ENCODE results near the gene ACOT7. TPM values are rescaled to one million over a fixed set of nuclear protein-coding genes. Genes with fewer than 3 reads are reported as not detected.

The ACOT7 gene
- total RNA-seq, 1 donor from 2014 or later = 175 TPM

GRCh38 chr1:6243993-6244392 is 149.6 kb downstream of the ACOT7 start, which contains the start of gene HES3:
TSS of gene HES3 (plus strand) at chr1:6244179. CDS start at chr1:6244366, 187 bp downstream.
- Mint-ChIP-seq H3K4me3 (ENCODE audit: unreplicated experiment) (peak within 1 kb of the TSS; percentile 59), H3K27me3 (ENCODE audit: unreplicated experiment) (peaks cover 18% of the 10 kb centered on the region), H3K4me1 (ENCODE audit: low read depth, unreplicated experiment) (peaks cover 8% of the 10 kb centered on the region), H3K27ac (ENCODE audit: unreplicated experiment) (peak within 1 kb of the TSS; percentile 43), H3K9me3 (ENCODE audit: unreplicated experiment) (peaks cover 14% of the 10 kb centered on the region), H3K36me3 (ENCODE audit: unreplicated experiment) (no peaks in the 10 kb centered on the region)
- DNase-seq = no peak
- TF ChIP-seq CTCF (IDR thresholded peaks at IDR 0.05; ENCODE audit: partially characterized antibody, unreplicated experiment) = no peak

GRCh38 chr1:6243053-6243834 is 150.3 kb downstream of the ACOT7 start:
- Mint-ChIP-seq H3K36me3 (ENCODE audit: unreplicated experiment) (no peaks in the 10 kb centered on the region), H3K4me1 (ENCODE audit: low read depth, unreplicated experiment) (peaks cover 8% of the 10 kb centered on the region), H3K27ac (ENCODE audit: unreplicated experiment) (no peak overlapping the region), H3K9me3 (ENCODE audit: unreplicated experiment) (peaks cover 11% of the 10 kb centered on the region), H3K27me3 (ENCODE audit: unreplicated experiment) (peaks cover 15% of the 10 kb centered on the region), H3K4me3 (ENCODE audit: unreplicated experiment) (no peak overlapping the region)
- TF ChIP-seq CTCF (IDR thresholded peaks at IDR 0.05; ENCODE audit: partially characterized antibody, unreplicated experiment) = no peak
- no peak for DNase-seq

- peaks cover 13% of the 10 kb centered on the region for H3K9me3 Mint-ChIP-seq (ENCODE audit: unreplicated experiment)
- no peak for DNase-seq
- H3K27me3 Mint-ChIP-seq (ENCODE audit: unreplicated experiment) = peaks cover 14% of the 10 kb centered on the region
- peaks cover 8% of the 10 kb centered on the region for H3K4me1 Mint-ChIP-seq (ENCODE audit: low read depth, unreplicated experiment)
- no peak for TF ChIP-seq CTCF (IDR thresholded peaks at IDR 0.05; ENCODE audit: partially characterized antibody, unreplicated experiment)
- no peaks in the 10 kb centered on the region for H3K36me3 Mint-ChIP-seq (ENCODE audit: unreplicated experiment)
- H3K4me3 Mint-ChIP-seq (ENCODE audit: unreplicated experiment) = peak overlapping the region; percentile 81
- no peak overlapping the region for H3K27ac Mint-ChIP-seq (ENCODE audit: unreplicated experiment)
These were observed 151.5 kb downstream of the ACOT7 start for GRCh38 chr1:6241887-6242740.

GRCh38 chr1:6241107-6241886 is 152.3 kb downstream of the ACOT7 start:
- peaks cover 9% of the 10 kb centered on the region for H3K27me3 Mint-ChIP-seq (ENCODE audit: unreplicated experiment)
- peaks cover 10% of the 10 kb centered on the region for H3K9me3 Mint-ChIP-seq (ENCODE audit: unreplicated experiment)
- peak overlapping the region; percentile 81 for H3K4me3 Mint-ChIP-seq (ENCODE audit: unreplicated experiment)
- no peak for TF ChIP-seq CTCF (IDR thresholded peaks at IDR 0.05; ENCODE audit: partially characterized antibody, unreplicated experiment)
- peaks cover 6% of the 10 kb centered on the region for H3K4me1 Mint-ChIP-seq (ENCODE audit: low read depth, unreplicated experiment)
- peak overlapping the region; percentile 56 for H3K27ac Mint-ChIP-seq (ENCODE audit: unreplicated experiment)
- H3K36me3 Mint-ChIP-seq (ENCODE audit: unreplicated experiment) = no peaks in the 10 kb centered on the region
- no peak for DNase-seq
